ENCODE data around the gene PRKN. TPM values are rescaled to one million over a fixed set of nuclear protein-coding genes. Genes with fewer than 3 reads are reported as not detected.

PRKN gene
- total RNA-seq, 1 donor from 2014 or later, result 0.79 TPM

DNA sequence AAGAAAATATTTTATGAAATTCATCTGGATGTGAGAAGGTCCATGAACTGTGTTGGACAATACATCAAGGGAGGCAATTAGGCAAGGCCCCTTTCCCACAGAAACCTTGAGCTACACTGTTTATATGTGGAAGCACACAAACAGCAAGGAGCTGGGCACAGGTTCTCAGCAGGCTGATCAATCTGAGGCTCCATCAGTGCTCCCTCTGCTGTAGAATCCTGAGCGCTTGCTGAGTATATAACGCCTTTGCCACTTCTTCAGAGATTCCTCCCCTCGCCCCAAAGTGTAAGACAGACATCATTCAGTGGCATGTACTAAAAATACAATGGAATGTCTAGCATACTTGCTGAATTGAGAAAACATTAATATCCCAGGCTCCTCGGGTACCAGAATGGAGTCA lies 146.9 kb downstream of the PRKN start:
- DNase-seq (ENCODE audit: low read depth) (no peak), FAIRE-seq (no peak)
- no peak overlapping the region for H3K4me3 ChIP-seq (ENCODE audit: low read depth, low read length)
- no peaks in the 10 kb centered on the region for H3K36me3 ChIP-seq (ENCODE audit: control insufficient read depth, insufficient read depth, low read length)
- H3K27me3 ChIP-seq (ENCODE audit: control insufficient read depth, insufficient read depth, low read length), result no peaks in the 10 kb centered on the region
- TF ChIP-seq, protein P1, sequence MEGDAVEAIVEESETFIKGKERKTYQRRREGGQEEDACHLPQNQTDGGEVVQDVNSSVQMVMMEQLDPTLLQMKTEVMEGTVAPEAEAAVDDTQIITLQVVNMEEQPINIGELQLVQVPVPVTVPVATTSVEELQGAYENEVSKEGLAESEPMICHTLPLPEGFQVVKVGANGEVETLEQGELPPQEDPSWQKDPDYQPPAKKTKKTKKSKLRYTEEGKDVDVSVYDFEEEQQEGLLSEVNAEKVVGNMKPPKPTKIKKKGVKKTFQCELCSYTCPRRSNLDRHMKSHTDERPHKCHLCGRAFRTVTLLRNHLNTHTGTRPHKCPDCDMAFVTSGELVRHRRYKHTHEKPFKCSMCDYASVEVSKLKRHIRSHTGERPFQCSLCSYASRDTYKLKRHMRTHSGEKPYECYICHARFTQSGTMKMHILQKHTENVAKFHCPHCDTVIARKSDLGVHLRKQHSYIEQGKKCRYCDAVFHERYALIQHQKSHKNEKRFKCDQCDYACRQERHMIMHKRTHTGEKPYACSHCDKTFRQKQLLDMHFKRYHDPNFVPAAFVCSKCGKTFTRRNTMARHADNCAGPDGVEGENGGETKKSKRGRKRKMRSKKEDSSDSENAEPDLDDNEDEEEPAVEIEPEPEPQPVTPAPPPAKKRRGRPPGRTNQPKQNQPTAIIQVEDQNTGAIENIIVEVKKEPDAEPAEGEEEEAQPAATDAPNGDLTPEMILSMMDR (IDR thresholded peaks at IDR 0.05; ENCODE audit: insufficient read depth, low read length, severe bottlenecking), result no peak

DNA sequence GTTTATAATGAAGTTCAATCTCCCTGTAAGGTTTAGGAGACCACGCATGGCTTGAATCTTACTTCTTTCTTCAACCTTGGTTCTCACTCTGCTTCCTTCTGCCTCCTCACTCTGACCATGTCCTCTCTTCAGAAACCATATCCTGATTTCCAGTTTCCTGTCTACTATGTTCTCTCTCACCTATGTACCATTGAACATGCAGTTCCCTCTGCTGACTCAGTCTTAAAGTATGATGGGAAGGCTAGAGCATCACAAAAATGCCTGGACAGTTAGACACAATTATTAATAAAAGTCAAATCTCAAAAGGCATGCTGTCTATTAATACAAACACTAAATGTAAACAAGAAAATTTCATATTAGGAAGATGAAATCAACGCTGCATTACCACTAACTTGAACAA lies 151.6 kb downstream of the PRKN start:
- Histone ChIP-seq H3K36me3 (ENCODE audit: control insufficient read depth, insufficient read depth, low read length) (no peaks in the 10 kb centered on the region), H3K4me3 (ENCODE audit: low read depth, low read length) (no peak overlapping the region), H3K27me3 (ENCODE audit: control insufficient read depth, insufficient read depth, low read length) (no peaks in the 10 kb centered on the region)
- TF ChIP-seq, protein P1 (IDR thresholded peaks at IDR 0.05; ENCODE audit: insufficient read depth, low read length, severe bottlenecking), result no peak
- FAIRE-seq (no peak), DNase-seq (ENCODE audit: low read depth) (peak; percentile 4)

DNA sequence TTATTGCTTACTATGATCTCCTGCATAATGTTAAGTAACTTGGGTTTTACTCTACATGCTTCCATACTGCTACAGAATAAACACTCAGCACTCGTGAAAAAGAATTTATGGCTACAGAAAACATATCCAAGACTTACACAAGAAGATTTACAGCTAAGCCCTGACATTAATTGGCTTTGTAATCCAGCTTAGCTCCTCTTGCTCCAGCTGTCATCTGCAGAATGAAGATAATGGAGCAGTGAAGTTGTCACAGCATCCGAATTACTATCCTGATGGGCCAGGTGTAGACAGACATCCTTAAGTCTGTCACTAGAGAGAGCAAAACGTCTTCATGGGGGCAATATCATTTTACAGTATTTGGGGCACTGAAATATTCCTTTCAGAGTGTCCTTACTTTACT lies 155.3 kb downstream of the PRKN start:
- H3K4me3 ChIP-seq (ENCODE audit: low read depth, low read length), result no peak overlapping the region
- FAIRE-seq, result no peak
- TF ChIP-seq, protein P1 (IDR thresholded peaks at IDR 0.05; ENCODE audit: insufficient read depth, low read length, severe bottlenecking), result no peak
- H3K36me3 ChIP-seq (ENCODE audit: control insufficient read depth, insufficient read depth, low read length), result no peaks in the 10 kb centered on the region
- H3K27me3 ChIP-seq (ENCODE audit: control insufficient read depth, insufficient read depth, low read length), result no peaks in the 10 kb centered on the region
- no peak for DNase-seq (ENCODE audit: low read depth)

DNA sequence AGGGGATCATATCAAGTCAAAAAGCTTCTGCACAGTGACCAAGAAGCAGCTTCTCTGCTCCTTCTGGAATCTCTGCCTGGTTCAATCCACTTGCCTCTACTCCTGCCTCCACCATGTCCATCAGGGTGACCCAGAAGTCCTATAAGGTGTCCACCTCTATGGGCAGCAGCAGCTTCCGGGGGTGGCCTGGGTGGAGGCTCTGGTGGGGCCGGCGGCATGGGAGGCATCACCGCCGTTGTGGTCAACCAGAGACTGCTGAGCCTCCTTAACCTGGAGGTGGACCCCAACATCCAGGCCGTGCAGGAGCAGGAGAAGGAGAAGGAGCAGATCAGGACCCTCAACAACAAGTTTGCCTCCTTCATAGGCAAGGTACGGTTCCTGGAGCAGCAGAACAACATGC lies 159.3 kb downstream of the PRKN start:
- H3K36me3 ChIP-seq (ENCODE audit: control insufficient read depth, insufficient read depth, low read length), result no peaks in the 10 kb centered on the region
- DNase-seq (ENCODE audit: low read depth), result no peak
- H3K4me3 ChIP-seq (ENCODE audit: low read depth, low read length), result no peak overlapping the region
- FAIRE-seq, result no peak
- TF ChIP-seq, protein P1 (IDR thresholded peaks at IDR 0.05; ENCODE audit: insufficient read depth, low read length, severe bottlenecking), result no peak
- no peaks in the 10 kb centered on the region for H3K27me3 ChIP-seq (ENCODE audit: control insufficient read depth, insufficient read depth, low read length)

DNA sequence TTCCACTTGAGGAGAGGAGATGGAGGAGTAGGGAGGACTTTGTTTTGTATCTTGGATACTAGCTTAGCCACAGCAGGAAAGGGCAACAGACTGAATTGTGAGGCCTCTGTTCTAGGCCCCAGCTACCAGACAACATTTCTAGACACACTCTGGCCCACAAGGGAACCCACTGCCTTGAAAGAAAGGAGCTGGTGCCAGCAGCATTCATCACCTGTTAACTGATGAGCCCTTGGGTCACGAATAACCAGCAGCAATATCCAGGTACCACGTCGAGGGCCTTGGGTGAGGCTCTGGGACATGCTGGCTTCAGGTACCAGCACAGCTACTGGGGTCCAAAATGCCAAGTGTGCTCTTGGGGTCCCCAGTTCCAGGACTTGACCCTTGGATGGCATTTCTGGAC lies 165.5 kb downstream of the PRKN start:
- DNase-seq (ENCODE audit: low read depth), result no peak
- TF ChIP-seq, protein P1 (IDR thresholded peaks at IDR 0.05; ENCODE audit: insufficient read depth, low read length, severe bottlenecking), result no peak
- Histone ChIP-seq H3K36me3 (ENCODE audit: control insufficient read depth, insufficient read depth, low read length) (no peaks in the 10 kb centered on the region), H3K27me3 (ENCODE audit: control insufficient read depth, insufficient read depth, low read length) (no peaks in the 10 kb centered on the region), H3K4me3 (ENCODE audit: low read depth, low read length) (no peak overlapping the region)
- no peak for FAIRE-seq

DNA sequence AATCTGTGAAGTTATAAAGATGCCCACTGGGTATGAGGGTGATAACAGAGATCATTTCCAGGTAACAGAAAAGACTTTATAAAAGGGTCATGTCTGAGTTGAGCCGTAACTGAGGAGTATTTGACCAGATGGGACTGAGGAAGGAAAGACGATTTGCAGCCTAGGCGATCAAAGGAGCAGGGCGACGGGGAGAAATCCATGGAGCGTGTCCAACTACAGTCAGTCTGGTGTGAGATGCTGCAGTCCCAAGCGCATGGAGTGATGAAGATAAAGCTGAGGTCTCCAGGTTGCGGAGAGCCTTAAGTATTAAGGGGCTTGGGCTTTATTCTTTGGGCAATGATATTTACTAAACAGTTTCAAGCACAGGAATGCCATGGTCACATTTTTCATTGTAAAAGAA lies 166.7 kb downstream of the PRKN start:
- Histone ChIP-seq H3K27me3 (ENCODE audit: control insufficient read depth, insufficient read depth, low read length) (no peaks in the 10 kb centered on the region), H3K4me3 (ENCODE audit: low read depth, low read length) (no peak overlapping the region), H3K36me3 (ENCODE audit: control insufficient read depth, insufficient read depth, low read length) (no peaks in the 10 kb centered on the region)
- DNase-seq (ENCODE audit: low read depth) (no peak), FAIRE-seq (no peak)
- TF ChIP-seq, protein P1 (IDR thresholded peaks at IDR 0.05; ENCODE audit: insufficient read depth, low read length, severe bottlenecking), result no peak

Data from bronchial epithelial cell (primary cell).